H1 (cell line): ENCODE data around the gene UNC50. TPM values are rescaled to one million over a fixed set of nuclear protein-coding genes. Genes with fewer than 3 reads are reported as not detected.

ENCODE experiments used
- CTCF ChIA-PET: fragments of 300-600 bp; sonication (Branson Sonifier 250); formaldehyde crosslinking; loops from one replicate; lab custom pipeline; 2021; ENCODE audit not compliant: partially characterized antibody; lab: Charles Lee
- POLR2A ChIA-PET: fragments of 300-600 bp; sonication (Branson Sonifier 250); formaldehyde crosslinking; loops from one replicate; lab custom pipeline; 2021; ENCODE audit warnings: inconsistent platforms; ENCODE audit not compliant: partially characterized antibody; lab: Charles Lee
- DNase-seq, 2 experiments: peaks; one replicate each; pipeline versions ENCODE4 v3.0.0 to v3.0.0-alpha.2; 2010 to 2022; ENCODE audit warnings: low spot score in 2 of 2, low read depth in 1 of 2, mixed read lengths in 1 of 2
- FAIRE-seq: peaks from 2 replicates; lab custom pipeline; 2011; peaks lifted over from hg19 to GRCh38; lab: Jason Lieb, UNC
- H2AFZ ChIP-seq: 2 replicates; pipeline ENCODE4 v1.8.1; 2012; ENCODE audit warnings: low read length, inconsistent platforms
- H2AK5ac ChIP-seq: 2 replicates; pipeline ENCODE4 v1.6.1; 2013; ENCODE audit warnings: low read depth, low read length
- H2BK120ac ChIP-seq: replicated peaks from 2 replicates; pipeline ENCODE3; 2013; ENCODE audit warnings: low read depth, low read length, inconsistent platforms
- H2BK12ac ChIP-seq: 2 replicates; pipeline ENCODE4 v1.6.1; 2013; ENCODE audit warnings: low read depth, low read length
- H2BK15ac ChIP-seq: 2 replicates; pipeline ENCODE4 v1.6.1; 2013; ENCODE audit warnings: low read length
- H2BK20ac ChIP-seq: 2 replicates; pipeline ENCODE4 v1.6.1; 2013; ENCODE audit warnings: low read length
- H2BK5ac ChIP-seq: 2 replicates; pipeline ENCODE4 v1.6.1; 2013; ENCODE audit warnings: low read depth, low read length
- H3K14ac ChIP-seq: 2 replicates; pipeline ENCODE4 v1.6.1; 2013; ENCODE audit warnings: inconsistent platforms; ENCODE audit not compliant: insufficient read length
- H3K18ac ChIP-seq: 2 replicates; pipeline ENCODE4 v1.6.1; 2013; ENCODE audit warnings: low read length; ENCODE audit errors: extremely low read depth
- H3K23ac ChIP-seq: 2 replicates; pipeline ENCODE4 v1.6.1; 2013; ENCODE audit warnings: inconsistent platforms; ENCODE audit not compliant: insufficient read length
- H3K23me2 ChIP-seq: 2 replicates; pipeline ENCODE4 v1.6.1; 2013; ENCODE audit warnings: low read depth, low read length
- H3K27ac ChIP-seq: 2 replicates; pipeline ENCODE4 v1.6.1; 2011; ENCODE audit warnings: low read depth, low read length, inconsistent platforms
- H3K27me3 ChIP-seq, 4 experiments: replicated peaks in 1 of 4; 1 replicate in 1 of 4; 2 replicates in 3 of 4; pipeline versions ENCODE4 v1.6.1 to v1.8.1; 2011 to 2013; ENCODE audit warnings: low read length in 3 of 4, mild to moderate bottlenecking in 3 of 4, inconsistent platforms in 2 of 4, mixed read lengths in 2 of 4, moderate library complexity in 1 of 4; ENCODE audit not compliant: control insufficient read depth in 3 of 4, insufficient read depth in 3 of 4; ENCODE audit errors: extremely low read depth in 1 of 4
- H3K36me3 ChIP-seq, 4 experiments: 2 replicates each; pipeline versions ENCODE4 v1.6.1 to v1.8.1; 2011 to 2013; ENCODE audit warnings: mild to moderate bottlenecking in 4 of 4, low read length in 3 of 4, moderate library complexity in 2 of 4, control low read depth in 1 of 4, inconsistent platforms in 1 of 4; ENCODE audit not compliant: insufficient read depth in 4 of 4, control insufficient read depth in 2 of 4
- H3K4ac ChIP-seq: replicated peaks from 2 replicates; pipeline ENCODE3; 2013; ENCODE audit warnings: low read length, low read depth, mixed read lengths, inconsistent platforms; ENCODE audit not compliant: insufficient read length
- H3K4me1 ChIP-seq, 4 experiments: replicated peaks in 1 of 4; 1 replicate in 1 of 4; 2 replicates in 3 of 4; pipeline versions ENCODE4 v1.6.1 to v1.8.1; 2011 to 2013; ENCODE audit warnings: low read length in 3 of 4, inconsistent platforms in 2 of 4, mixed read lengths in 1 of 4; ENCODE audit not compliant: insufficient read depth in 4 of 4, control insufficient read depth in 3 of 4
- H3K4me2 ChIP-seq, 2 experiments: 2 replicates each; pipeline versions ENCODE4 v1.6.1 to v1.8.1; 2011 to 2013; ENCODE audit warnings: low read depth in 2 of 2, low read length in 2 of 2, control low read depth in 1 of 2, inconsistent platforms in 1 of 2, mild to moderate bottlenecking in 1 of 2; ENCODE audit not compliant: insufficient read depth in 1 of 2
- H3K4me3 ChIP-seq, 4 experiments: fragments of 200-600, 300-600 bp in 1 of 4; sonication (generic), shearing (Covaris generic), sonication (Bioruptor Twin) in 1 of 4; 2 replicates each; pipeline versions ENCODE4 v1.5.1 to v1.8.1; 2011 to 2016; ENCODE audit warnings: low read length in 4 of 4, low read depth in 3 of 4, control low read depth in 2 of 4, inconsistent platforms in 2 of 4, mild to moderate bottlenecking in 2 of 4, mixed read lengths in 1 of 4, moderate library complexity in 1 of 4; ENCODE audit not compliant: insufficient read depth in 2 of 4; ENCODE audit errors: extremely low read depth in 1 of 4
- H3K56ac ChIP-seq: replicated peaks from 2 replicates; pipeline ENCODE3; 2013; ENCODE audit warnings: low read depth, mild to moderate bottlenecking, mixed read lengths, low read length, inconsistent platforms; ENCODE audit not compliant: insufficient read length
- H3K79me1 ChIP-seq: 2 replicates; pipeline ENCODE4 v1.6.1; 2013; ENCODE audit warnings: low read depth, low read length, control low read depth
- H3K79me2 ChIP-seq, 2 experiments: 2 replicates each; pipeline versions ENCODE4 v1.6.1 to v1.8.1; 2012 to 2013; ENCODE audit warnings: low read length in 2 of 2, mild to moderate bottlenecking in 2 of 2, inconsistent platforms in 1 of 2; ENCODE audit not compliant: insufficient read depth in 2 of 2, control insufficient read depth in 1 of 2
- H3K9ac ChIP-seq, 4 experiments: replicated peaks in 1 of 4; 1 replicate in 1 of 4; 2 replicates in 3 of 4; pipeline versions ENCODE4 v1.6.1 to v1.8.1; 2011 to 2013; ENCODE audit warnings: low read depth in 3 of 4, low read length in 3 of 4, control low read depth in 2 of 4, mild to moderate bottlenecking in 2 of 4, moderate library complexity in 2 of 4, inconsistent platforms in 1 of 4; ENCODE audit errors: extremely low read depth in 1 of 4
- H3K9me3 ChIP-seq, 2 experiments: 2 replicates each; pipeline versions ENCODE4 v1.6.1 to v1.8.1; 2012 to 2013; ENCODE audit warnings: mild to moderate bottlenecking in 2 of 2, moderate library complexity in 2 of 2, control low read depth in 1 of 2, inconsistent platforms in 1 of 2, low read depth in 1 of 2, low read length in 1 of 2, mixed read lengths in 1 of 2; ENCODE audit not compliant: insufficient read depth in 2 of 2
- H4K20me1 ChIP-seq, 2 experiments: replicated peaks in 1 of 2; 2 replicates each; pipeline versions ENCODE3 to v1.8.1; 2011 to 2013; ENCODE audit warnings: inconsistent platforms in 2 of 2, low read length in 2 of 2, mild to moderate bottlenecking in 1 of 2; ENCODE audit not compliant: insufficient read depth in 2 of 2, control insufficient read depth in 1 of 2
- H4K5ac ChIP-seq: 2 replicates; pipeline ENCODE4 v1.6.1; 2013; ENCODE audit warnings: low read length, low read depth, mixed read lengths, inconsistent platforms; ENCODE audit not compliant: insufficient read length
- H4K8ac ChIP-seq: 2 replicates; pipeline ENCODE4 v1.8.0; 2013; ENCODE audit warnings: mild to moderate bottlenecking, moderate library complexity, low read length, inconsistent platforms; ENCODE audit not compliant: insufficient read depth; ENCODE audit errors: extremely low read depth
- H4K91ac ChIP-seq: replicated peaks from 2 replicates; pipeline ENCODE3; 2013; ENCODE audit warnings: low read length, mixed read lengths, inconsistent platforms; ENCODE audit not compliant: insufficient read length
- ATF2 ChIP-seq: IDR thresholded peaks from 2 replicates; pipeline ENCODE4 v1.6.1; 2012; ENCODE audit warnings: low read length, inconsistent platforms
- BACH1 ChIP-seq: IDR thresholded peaks from 2 replicates; pipeline ENCODE4 v1.6.1; 2012; ENCODE audit warnings: low read length, improper control_type of control experiment
- EZH2 ChIP-seq: fragments of 200-600 bp; sonication (generic); IDR thresholded peaks from 2 replicates; pipeline ENCODE4 v1.7.1; 2012; ENCODE audit warnings: low read depth, mild to moderate bottlenecking, moderate library complexity, low read length, inconsistent platforms; ENCODE audit not compliant: severe bottlenecking
- FOSL1 ChIP-seq: IDR thresholded peaks from 2 replicates; pipeline ENCODE4 v1.6.1; 2011; ENCODE audit warnings: mild to moderate bottlenecking, low read depth, low read length, moderate library complexity; ENCODE audit not compliant: insufficient read depth
- RAD21 ChIP-seq, 2 experiments: IDR thresholded peaks in 1 of 2; conservative IDR thresholded peaks in 1 of 2; 2 replicates each; pipeline ENCODE4 v1.6.1; 2011; ENCODE audit warnings: low read depth in 2 of 2, low read length in 2 of 2, improper control_type of control experiment in 1 of 2, inconsistent platforms in 1 of 2, mild to moderate bottlenecking in 1 of 2, moderate library complexity in 1 of 2
- SIN3A ChIP-seq, 2 experiments: IDR thresholded peaks in 1 of 2; conservative IDR thresholded peaks in 1 of 2; 2 replicates each; pipeline ENCODE4 v1.6.1; 2011 to 2012; ENCODE audit warnings: low read length in 2 of 2, improper control_type of control experiment in 1 of 2, low read depth in 1 of 2, mild to moderate bottlenecking in 1 of 2
- SRF ChIP-seq: IDR thresholded peaks from 2 replicates; pipeline ENCODE4 v1.6.1; 2011; ENCODE audit warnings: mild to moderate bottlenecking, low read depth, low read length, moderate library complexity
- SUZ12 ChIP-seq: fragments of 200-600 bp; sonication (generic); IDR thresholded peaks from 2 replicates; pipeline ENCODE4 v1.6.1; 2012; ENCODE audit warnings: mild to moderate bottlenecking, inconsistent platforms, low read length, moderate library complexity, mixed read lengths
- WGBS, 2 experiments: shearing (Covaris generic) in 1 of 2; methylation state at CpG; one replicate each; pipeline versions ENCODE4 v1.1.6 to v1.1.7; 2013 to 2015; ENCODE audit warnings: low lambda C conversion rate in 2 of 2, mixed read lengths in 2 of 2, inconsistent platforms in 1 of 2, low coverage in 1 of 2, missing lambda C conversion rate in 1 of 2; ENCODE audit not compliant: insufficient replicate concordance in 2 of 2, insufficient coverage in 1 of 2, insufficient read length in 1 of 2; ENCODE audit errors: extremely low coverage in 1 of 2, missing lambda C conversion rate in 1 of 2; 5-methylcytosine and 5-hydroxymethylcytosine counted together
- polyA plus RNA-seq, 7 experiments: library from polyadenylated mRNA; depleted of rRNA in 3 of 7; stranded (reverse) in 5 of 7; unstranded in 2 of 7; fragments of >200 nt in 5 of 7; fragments of 200-250 nt in 2 of 7; gene quantifications; 1 replicate in 5 of 7; 2 replicates in 1 of 7; 4 replicates in 1 of 7; pipeline versions ENCODE4 v1.2.1 to v1.2.3, GENCODE V29; 2011 to 2013; ENCODE audit warnings: missing spikeins in 2 of 7, mixed read lengths in 2 of 7
- total RNA-seq: library from RNA; stranded (reverse); fragmentation: NEBNext Ultra II Directional; extraction: Animal tissue kit (Norgen Biotek cat#: 25700); gene quantifications from 2 replicates; pipeline ENCODE4 v1.2.1, GENCODE V29; 2021

The UNC50 gene
- total and polyA plus RNA-seq, 2 of the 8 experiments (the other 6 are each of a cell fraction or from before 2014, with no cell fraction given): 33.4 to 58.5 TPM

GRCh38 chr2:98617149-98617548 is 8.8 kb downstream of the UNC50 start:
- 0 out of 2 replicates have a peak, but pooled peaks cover 3% of the 10 kb centered on the region for H3K79me1 ChIP-seq
- no peak overlapping the region for H2BK15ac ChIP-seq
- H3K36me3 ChIP-seq: peaks cover 0 to 46% (median 22%) of the 10 kb centered on the region in 4 experiments; a peak in 6 of 8 replicates
- no peak overlapping the region for H2AFZ ChIP-seq
- H3K56ac ChIP-seq: no peak overlapping the region
- H2BK120ac ChIP-seq: no peak overlapping the region
- H3K18ac ChIP-seq: no peak overlapping the region
- H2AK5ac ChIP-seq: no peak overlapping the region
- POLR2A ChIA-PET: interaction anchor here (1.9 kb wide), 1 partner anchor 8 kb away, joined by 6 read pairs; no protein-coding TSS in a partner anchor
- H2BK20ac ChIP-seq: no peak overlapping the region
- no peak overlapping the region for H3K9ac ChIP-seq
- H4K91ac ChIP-seq: no peak overlapping the region
- 84% methylated on average over 5 of the region's 5 CpGs; no CpG with 5 or more reads in 1 of the 2 experiments for WGBS, 2 experiments
- CTCF ChIA-PET: interaction anchor here (1.3 kb wide), 1 partner anchor 19 kb away, joined by 4 read pairs; no protein-coding TSS in a partner anchor
- no peaks in the 10 kb centered on the region for H3K23me2 ChIP-seq
- no peaks in the 10 kb centered on the region for H3K79me2 ChIP-seq
- no peaks in the 10 kb centered on the region for H3K4me1 ChIP-seq
- H3K4me3 ChIP-seq: no peak overlapping the region
- H3K27me3 ChIP-seq: peaks cover 0 to 1% (median 0%) of the 10 kb centered on the region in 4 experiments; a peak in 1 of 7 replicates
- DNase-seq: no peak
- H3K4ac ChIP-seq: no peak overlapping the region
- H3K9me3 ChIP-seq: no peaks in the 10 kb centered on the region
- no peak overlapping the region for H3K4me2 ChIP-seq
- H4K8ac ChIP-seq: no peak overlapping the region
- no peak for FAIRE-seq
- H3K14ac ChIP-seq: no peak overlapping the region
- H4K5ac ChIP-seq: no peak overlapping the region
- H3K23ac ChIP-seq: no peak overlapping the region
- no peak overlapping the region for H2BK5ac ChIP-seq
- no peak overlapping the region for H3K27ac ChIP-seq
- H2BK12ac ChIP-seq: no peak overlapping the region
- no peaks in the 10 kb centered on the region for H4K20me1 ChIP-seq
- TF ChIP-seq RAD21 (IDR thresholded peaks at IDR 0.05 in 1 of 2, conservative IDR thresholded peaks at IDR 0.05 in 1 of 2; ENCODE audit: low read depth in 2 of 2, low read length in 2 of 2): no peak
- TF ChIP-seq SUZ12: no peak
- no peak for TF ChIP-seq SRF
- TF ChIP-seq EZH2: no peak
- no peak for TF ChIP-seq ATF2
- no peak for TF ChIP-seq SIN3A (conservative IDR thresholded peaks at IDR 0.05 in 1 of 2, IDR thresholded peaks at IDR 0.05 in 1 of 2; ENCODE audit: low read depth in 1 of 2, low read length in 2 of 2)
- no peak for TF ChIP-seq BACH1
- no peak for TF ChIP-seq FOSL1
